GM23248 (cell line): ENCODE results near the gene OR9Q1.

Experiments used
- EZH2 ChIP-seq: fragments of 200-600 bp; sonication (generic); IDR thresholded peaks from 2 replicates; pipeline ENCODE4 v1.6.1; 2018; ENCODE audit warnings: antibody characterized with exemption, mild to moderate bottlenecking; ENCODE audit not compliant: insufficient read depth, poor library complexity, severe bottlenecking
- EZH2phosphoT487 ChIP-seq: fragments of 200-600 bp; sonication (generic); IDR thresholded peaks from 2 replicates; pipeline ENCODE4 v1.6.1; 2018; ENCODE audit warnings: antibody characterized with exemption, moderate library complexity, mild to moderate bottlenecking, low read depth; ENCODE audit not compliant: insufficient read depth

DNA sequence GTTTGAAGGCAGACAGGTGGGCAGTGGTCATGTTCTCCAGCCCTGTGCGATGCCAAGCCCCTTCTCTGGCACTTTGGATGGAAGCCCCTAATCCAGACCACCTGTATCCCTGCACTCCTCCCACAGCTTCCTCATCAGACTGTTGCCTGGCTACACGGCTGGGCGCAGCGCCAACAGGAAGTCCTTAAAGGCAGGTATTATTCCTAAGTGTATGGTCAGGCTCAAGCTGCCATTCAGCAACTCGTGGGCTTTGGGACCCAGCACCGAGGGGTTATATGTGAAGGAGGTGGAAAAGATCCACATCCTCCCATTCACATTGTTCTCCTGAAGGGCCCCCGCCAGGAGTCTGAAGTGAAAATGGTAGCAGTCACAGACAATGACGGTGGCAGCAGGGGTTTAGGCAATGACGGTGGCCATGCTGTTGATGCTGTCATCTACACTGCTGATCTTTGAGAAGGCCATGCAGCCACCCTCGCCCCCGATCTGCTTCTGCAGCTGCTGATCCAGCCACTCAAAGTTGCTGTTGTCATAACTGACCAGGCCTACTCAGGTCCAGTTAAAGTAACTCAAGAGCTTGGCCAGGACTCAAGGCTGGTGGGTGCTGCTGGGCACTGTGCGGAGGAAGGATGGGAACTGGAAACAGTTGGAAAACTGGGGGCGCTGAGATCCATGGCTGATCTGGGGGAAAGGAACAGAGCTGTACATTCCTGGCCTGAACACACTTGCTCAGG, 34.8 kb downstream of the OR9Q1 start:
- TF ChIP-seq EZH2 (no peak), EZH2phosphoT487 (no peak)
